ENCODE results near the gene WNK3. TPM values are rescaled to one million over a fixed set of nuclear protein-coding genes. Genes with fewer than 3 reads are reported as not detected.

Gene WNK3
- total and polyA plus RNA-seq, 2 donors (not counting 3 experiments of a cell fraction or from before 2014, with no cell fraction given): 0.30 to 2.7 TPM

- no peaks in the 10 kb centered on the region for H4K20me1 ChIP-seq (replicated peaks; ENCODE audit: control insufficient read depth, extremely low read depth, insufficient read depth, low read length)
- no peak overlapping the region for H3K4me3 ChIP-seq (replicated peaks in 1 of 3; ENCODE audit: insufficient read depth in 1 of 3, low read depth in 1 of 3, low read length in 3 of 3)
- no peak for FAIRE-seq
- no peaks in the 10 kb centered on the region for H3K36me3 ChIP-seq (ENCODE audit: control insufficient read depth in 2 of 2, extremely low read depth in 1 of 2, insufficient read depth in 2 of 2, low read length in 2 of 2)
- intact Hi-C loops (cut with micrococcal nuclease): no loop called here
- ChIA-PET POLR2A (no interaction called here), CTCF (no interaction called here)
- no peaks in the 10 kb centered on the region for H3K27me3 ChIP-seq (ENCODE audit: control insufficient read depth in 2 of 2, insufficient read depth in 2 of 2, low read length in 2 of 2)
- H3K9me3 ChIP-seq (replicated peaks; ENCODE audit: control insufficient read depth, insufficient read depth, low read length): no peaks in the 10 kb centered on the region
- H3K79me2 ChIP-seq (ENCODE audit: control insufficient read depth, insufficient read depth, low read length): no peaks in the 10 kb centered on the region
- dilution Hi-C loops (cut with MboI; ENCODE audit: extremely low pct_ligation_motif_present, low sequenced_read_pairs): no loop called here
- no peaks in the 10 kb centered on the region for H3K9me1 ChIP-seq (replicated peaks; ENCODE audit: control insufficient read depth, extremely low read depth, insufficient read depth, low read length)
- no peaks in the 10 kb centered on the region for H3K4me1 ChIP-seq (ENCODE audit: control insufficient read depth, extremely low read depth, insufficient read depth, low read length)
- DNase-seq (ENCODE audit: low read depth, low spot score): no peak
- no peak overlapping the region for H3K9ac ChIP-seq (replicated peaks; ENCODE audit: extremely low read depth, insufficient read depth, low read length)
- H3K27ac ChIP-seq (ENCODE audit: insufficient read depth, low read depth, low read length): no peak overlapping the region
- TF ChIP-seq GATA2 (IDR thresholded peaks at IDR 0.05; ENCODE audit: insufficient read depth, insufficient read length, low read depth, low read length) (no peak), JUN (IDR thresholded peaks at IDR 0.05; ENCODE audit: borderline replicate concordance, insufficient read depth, insufficient read length, low read depth) (no peak), EZH2 (IDR thresholded peaks at IDR 0.05; ENCODE audit: borderline replicate concordance, low read depth, low read length, severe bottlenecking) (no peak), POLR2AphosphoS5 (IDR thresholded peaks at IDR 0.05; ENCODE audit: insufficient read depth, low read depth, low read length) (no peak), POLR2A (IDR thresholded peaks at IDR 0.05; ENCODE audit: low read depth, low read length) (no peak), MAX (IDR thresholded peaks at IDR 0.05; ENCODE audit: insufficient read depth, insufficient read length) (no peak), FOS (IDR thresholded peaks at IDR 0.05; ENCODE audit: borderline replicate concordance, insufficient read depth, low read length) (no peak), MYC (IDR thresholded peaks at IDR 0.05; ENCODE audit: low read depth, low read length) (no peak)
- TF ChIP-seq, protein P1, sequence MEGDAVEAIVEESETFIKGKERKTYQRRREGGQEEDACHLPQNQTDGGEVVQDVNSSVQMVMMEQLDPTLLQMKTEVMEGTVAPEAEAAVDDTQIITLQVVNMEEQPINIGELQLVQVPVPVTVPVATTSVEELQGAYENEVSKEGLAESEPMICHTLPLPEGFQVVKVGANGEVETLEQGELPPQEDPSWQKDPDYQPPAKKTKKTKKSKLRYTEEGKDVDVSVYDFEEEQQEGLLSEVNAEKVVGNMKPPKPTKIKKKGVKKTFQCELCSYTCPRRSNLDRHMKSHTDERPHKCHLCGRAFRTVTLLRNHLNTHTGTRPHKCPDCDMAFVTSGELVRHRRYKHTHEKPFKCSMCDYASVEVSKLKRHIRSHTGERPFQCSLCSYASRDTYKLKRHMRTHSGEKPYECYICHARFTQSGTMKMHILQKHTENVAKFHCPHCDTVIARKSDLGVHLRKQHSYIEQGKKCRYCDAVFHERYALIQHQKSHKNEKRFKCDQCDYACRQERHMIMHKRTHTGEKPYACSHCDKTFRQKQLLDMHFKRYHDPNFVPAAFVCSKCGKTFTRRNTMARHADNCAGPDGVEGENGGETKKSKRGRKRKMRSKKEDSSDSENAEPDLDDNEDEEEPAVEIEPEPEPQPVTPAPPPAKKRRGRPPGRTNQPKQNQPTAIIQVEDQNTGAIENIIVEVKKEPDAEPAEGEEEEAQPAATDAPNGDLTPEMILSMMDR (IDR thresholded peaks at IDR 0.05; ENCODE audit: extremely low read depth in 1 of 2, insufficient read depth in 1 of 2, low read depth in 1 of 2, low read length in 2 of 2): no peak
- H2AFZ ChIP-seq (ENCODE audit: low read depth, low read length): no peak overlapping the region
- no TSS peak for BruUV-seq (replicated peaks)
- H3K4me2 ChIP-seq (ENCODE audit: insufficient read depth, low read length): no peak overlapping the region
Measured at GRCh38 chrX:54208531-54208930, 149.3 kb downstream of the WNK3 start.
